NCI-H524 treated with DMSO at 0.1 percent for 48 hours (cell line): Measurements from ENCODE around the gene CCL24.
"Not testable (repeated sequence)": the region's sequence is repeated elsewhere in the genome, so short reads cannot be mapped to it uniquely, and the experiment has no call there.

Source experiments
- DNase-seq: peaks from one replicate; lab custom pipeline; 2025; lab: John Stamatoyannopoulos, UW

The CCL24 gene

GRCh38 chr7:75780647-75781273, 32.8 kb downstream of the CCL24 start:
- not testable (repeated sequence) for DNase-seq

GRCh38 chr7:75779516-75779915, 34.1 kb downstream of the CCL24 start:
- DNase-seq = not testable (repeated sequence)

DNA sequence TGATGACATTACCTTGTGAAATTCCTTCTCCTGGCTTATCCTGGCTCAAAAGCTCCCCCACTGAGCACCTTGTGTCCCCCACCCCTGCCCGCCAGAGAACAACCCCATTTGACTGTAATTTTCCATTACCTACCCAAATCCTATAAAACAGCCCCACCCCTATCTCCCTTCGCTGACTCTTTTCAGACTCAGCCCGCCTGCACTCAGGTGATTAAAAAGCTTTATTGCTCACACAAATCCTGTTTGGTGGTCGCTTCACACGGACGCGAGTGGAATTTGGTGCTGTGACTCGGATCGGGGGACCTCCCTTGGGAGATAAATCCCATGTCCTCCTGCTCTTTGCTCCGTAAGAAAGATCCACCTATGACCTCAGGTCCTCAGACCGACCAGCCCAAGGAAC, 34.6 kb downstream of the CCL24 start:
- DNase-seq = not testable (repeated sequence)

DNA sequence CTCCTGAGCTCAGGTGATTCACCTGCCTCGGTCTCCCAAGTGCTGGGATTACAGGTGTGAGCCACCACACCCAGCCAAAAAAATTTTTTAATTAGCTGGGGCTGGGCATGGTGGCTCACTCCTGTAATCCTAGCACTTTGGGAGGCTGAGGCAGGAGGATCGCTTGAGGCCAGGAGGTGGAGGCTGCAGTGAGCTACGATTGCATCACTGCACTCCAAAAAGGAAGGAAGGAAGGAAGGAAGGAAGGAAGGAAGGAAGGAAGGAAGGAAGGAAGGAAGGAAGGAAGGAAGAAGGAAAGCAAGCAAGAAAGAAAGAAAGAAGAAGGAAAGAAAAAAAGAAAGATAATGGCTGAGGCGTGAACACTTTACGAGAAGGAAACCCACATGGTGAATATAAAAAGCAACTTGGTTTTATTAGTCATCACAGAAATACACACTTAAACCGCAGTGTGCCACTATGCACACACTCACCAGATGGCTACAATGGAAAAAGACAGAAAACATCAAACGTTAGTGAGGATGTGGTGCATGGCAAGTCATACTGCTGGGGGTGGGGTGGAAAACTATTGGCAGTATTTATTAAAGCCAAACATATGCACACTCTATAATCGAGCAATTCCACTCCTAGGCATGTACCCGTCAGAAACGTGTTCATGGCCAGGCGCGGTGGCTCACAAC, 37.2 kb downstream of the CCL24 start:
- no peak for DNase-seq

DNA sequence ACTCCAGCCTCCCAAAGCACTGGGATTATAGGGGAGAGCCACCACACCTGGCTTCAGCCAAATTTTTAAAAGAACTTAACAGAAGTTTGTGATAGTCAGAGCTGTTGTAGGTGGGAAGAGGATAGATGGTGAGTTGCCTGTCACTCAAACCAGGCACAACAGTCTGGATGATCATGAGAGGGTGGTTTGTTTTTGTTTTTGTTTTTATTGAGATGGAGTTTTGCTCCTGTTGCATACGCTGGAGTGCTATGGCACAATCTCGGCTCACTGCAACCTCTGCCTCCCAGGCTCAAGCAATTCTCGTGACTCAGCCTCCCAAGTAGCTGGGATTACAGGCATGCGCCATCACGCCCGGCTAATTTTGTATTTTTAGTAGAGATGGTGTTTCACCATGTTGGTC, 39.6 kb downstream of the CCL24 start:
- not testable (repeated sequence) for DNase-seq

DNA sequence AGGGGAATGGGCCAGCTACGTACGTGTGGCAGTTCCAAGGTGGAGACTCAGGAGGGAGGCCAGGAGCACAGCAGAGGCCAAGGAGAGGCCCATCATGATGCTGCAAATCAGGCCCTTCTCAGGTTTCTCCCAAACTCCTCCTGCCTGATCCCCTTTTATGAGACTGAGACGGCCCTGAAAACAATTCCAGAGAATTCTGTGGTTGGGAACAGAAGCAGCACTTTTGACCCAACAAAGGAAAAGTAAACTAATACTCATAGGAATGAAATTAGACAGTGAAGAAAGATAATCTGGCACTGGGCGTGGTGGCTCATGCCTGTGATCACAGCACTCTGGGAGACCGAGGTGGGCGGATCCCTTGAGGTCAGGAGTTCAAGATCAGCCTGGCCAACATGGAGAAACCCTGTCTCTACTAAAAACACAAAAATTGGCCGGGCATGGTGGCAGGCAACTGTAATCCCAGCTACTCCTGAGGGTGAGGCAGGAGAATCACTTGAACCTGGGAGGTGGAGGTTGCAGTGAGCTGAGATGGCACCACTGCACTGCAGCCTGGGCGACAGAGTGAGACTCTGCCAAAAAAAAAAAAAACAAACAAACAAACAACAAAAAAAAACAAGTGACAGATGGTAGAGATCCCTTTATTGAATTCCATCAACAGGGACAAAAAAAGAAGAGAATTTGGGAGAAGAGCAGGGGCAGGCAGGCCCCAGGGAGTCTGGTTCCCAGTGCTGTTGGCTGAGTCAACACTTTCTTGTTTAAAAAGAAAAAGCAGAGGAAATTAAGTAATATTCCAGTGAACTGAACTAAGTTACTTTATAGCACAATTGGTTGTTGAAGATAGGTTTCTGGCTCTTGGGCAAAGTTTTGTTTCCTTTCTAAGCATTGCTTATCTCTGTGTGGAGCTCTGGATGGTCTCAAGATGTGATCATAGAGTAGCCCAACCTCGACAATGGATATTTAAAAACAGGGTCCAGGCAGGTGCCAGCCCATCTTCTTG, 41.2 kb downstream of the CCL24 start, which contains the start of gene CCL26:
Gene CCL26 (minus strand): TSS at position 131 of the 997 bp plus-strand sequence. CDS start 35 bp downstream, at position 96.
- DNase-seq = no peak

GRCh38 chr7:75771224-75771623, 42.4 kb downstream of the CCL24 start:
- no peak for DNase-seq

- peak; percentile 15 for DNase-seq
Observed at GRCh38 chr7:75762350-75762917, 51.2 kb downstream of the CCL24 start.

- not testable (repeated sequence) for DNase-seq
Observed at GRCh38 chr7:75761801-75762200, 51.8 kb downstream of the CCL24 start.
